Endothelial cell (in vitro differentiated cells): Measurements from ENCODE around the gene ZGPAT. TPM values are rescaled to one million over a fixed set of nuclear protein-coding genes. Genes with fewer than 3 reads are reported as not detected.

Source experiments
- DNase-seq: peaks from one replicate; pipeline ENCODE4 v3.0.0; 2021; ENCODE audit warnings: low spot score
- H3K27ac Mint-ChIP-seq: one replicate; pipeline ENCODE4 v1.8.0; 2021; ENCODE audit warnings: mixed read lengths, inconsistent platforms; ENCODE audit not compliant: unreplicated experiment
- H3K27me3 Mint-ChIP-seq: one replicate; pipeline ENCODE4 v1.8.0; 2021; ENCODE audit warnings: mild to moderate bottlenecking, moderate library complexity, mixed read lengths, inconsistent platforms; ENCODE audit not compliant: unreplicated experiment
- H3K36me3 Mint-ChIP-seq: one replicate; pipeline ENCODE4 v1.8.0; 2021; ENCODE audit warnings: mild to moderate bottlenecking, low read depth, mixed read lengths, inconsistent platforms; ENCODE audit not compliant: unreplicated experiment
- H3K4me1 Mint-ChIP-seq: one replicate; pipeline ENCODE4 v1.8.0; 2021; ENCODE audit warnings: mild to moderate bottlenecking, mixed read lengths, inconsistent platforms; ENCODE audit not compliant: unreplicated experiment
- H3K4me3 Mint-ChIP-seq: one replicate; pipeline ENCODE4 v1.8.0; 2021; ENCODE audit warnings: mild to moderate bottlenecking, mixed read lengths, inconsistent platforms; ENCODE audit not compliant: unreplicated experiment
- H3K9me3 Mint-ChIP-seq: one replicate; pipeline ENCODE4 v1.8.0; 2021; ENCODE audit warnings: mixed read lengths, inconsistent platforms; ENCODE audit not compliant: unreplicated experiment
- CTCF ChIP-seq: fragments of 200-600 bp; sonication (generic); IDR thresholded peaks from one replicate; pipeline ENCODE4 v1.5.0; 2021; ENCODE audit warnings: antibody characterized with exemption; ENCODE audit not compliant: unreplicated experiment
- total RNA-seq: library from RNA; stranded (reverse); fragmentation: NEBNext Ultra II Directional; extraction: Animal tissue kit (Norgen Biotek cat#: 25700); gene quantifications from one replicate; pipeline ENCODE4 v1.2.1, GENCODE V29; 2021; ENCODE audit not compliant: unreplicated experiment

Gene ZGPAT
- total RNA-seq, 1 donor from 2014 or later = 34.9 TPM

- Mint-ChIP-seq H3K27ac (no peak overlapping the region), H3K4me3 (peak overlapping the region; percentile 77), H3K27me3 (peaks cover 11% of the 10 kb centered on the region), H3K36me3 (peaks cover 15% of the 10 kb centered on the region), H3K9me3 (no peaks in the 10 kb centered on the region), H3K4me1 (peaks cover 9% of the 10 kb centered on the region)
- no peak for DNase-seq
- TF ChIP-seq CTCF = no peak
Measured at GRCh38 chr20:63778034-63778752, 70.4 kb downstream of the ZGPAT start.

- no peak for DNase-seq
- peaks cover 19% of the 10 kb centered on the region for H3K36me3 Mint-ChIP-seq
- peaks cover 9% of the 10 kb centered on the region for H3K4me1 Mint-ChIP-seq
- H3K27ac Mint-ChIP-seq = no peak overlapping the region
- no peaks in the 10 kb centered on the region for H3K9me3 Mint-ChIP-seq
- no peak for TF ChIP-seq CTCF
- H3K4me3 Mint-ChIP-seq = no peak overlapping the region
- H3K27me3 Mint-ChIP-seq = peaks cover 11% of the 10 kb centered on the region
Measured at GRCh38 chr20:63778857-63779256, 71.0 kb downstream of the ZGPAT start.

GRCh38 chr20:63781181-63781580 lies 73.3 kb downstream of the ZGPAT start:
- no peak for TF ChIP-seq CTCF
- no peak for DNase-seq
- H3K4me3 Mint-ChIP-seq = no peak overlapping the region
- H3K27me3 Mint-ChIP-seq = peaks cover 9% of the 10 kb centered on the region
- peaks cover 22% of the 10 kb centered on the region for H3K36me3 Mint-ChIP-seq
- H3K4me1 Mint-ChIP-seq = no peaks in the 10 kb centered on the region
- H3K9me3 Mint-ChIP-seq = no peaks in the 10 kb centered on the region
- no peak overlapping the region for H3K27ac Mint-ChIP-seq

GRCh38 chr20:63782051-63782471 lies 74.2 kb downstream of the ZGPAT start:
- no peak for DNase-seq
- Mint-ChIP-seq H3K4me1 (no peaks in the 10 kb centered on the region), H3K9me3 (no peaks in the 10 kb centered on the region), H3K27me3 (peaks cover 5% of the 10 kb centered on the region), H3K4me3 (no peak overlapping the region), H3K36me3 (peaks cover 25% of the 10 kb centered on the region), H3K27ac (no peak overlapping the region)
- TF ChIP-seq CTCF = no peak

- Mint-ChIP-seq H3K4me1 (no peaks in the 10 kb centered on the region), H3K9me3 (no peaks in the 10 kb centered on the region), H3K27ac (no peak overlapping the region), H3K36me3 (peaks cover 22% of the 10 kb centered on the region), H3K27me3 (peaks cover 5% of the 10 kb centered on the region), H3K4me3 (no peak overlapping the region)
- DNase-seq = no peak
- TF ChIP-seq CTCF = no peak
Measured at GRCh38 chr20:63782521-63782971, 74.7 kb downstream of the ZGPAT start.
